HG03039 (cell line): ENCODE data around the gene LRP2.
"Not testable (repeated sequence)": the region's sequence is repeated elsewhere in the genome, so short reads cannot be mapped to it uniquely, and the experiment has no call there.

ENCODE experiments used
- ATAC-seq: cut with Tn5 transposase; IDR thresholded peaks from one replicate; pipeline ENCODE4 v1.9.1; 2021; ENCODE audit warnings: mild to moderate bottlenecking, moderate library complexity; ENCODE audit not compliant: unreplicated experiment

The LRP2 gene

GRCh38 chr2:169178804-169179390, 183.4 kb downstream of the LRP2 start:
- ATAC-seq: no peak

- no peak for ATAC-seq
These were observed 184.0 kb downstream of the LRP2 start for GRCh38 chr2:169178364-169178763.

- ATAC-seq: no peak
These were observed 187.2 kb downstream of the LRP2 start for GRCh38 chr2:169175112-169175511.

- no peak for ATAC-seq
These were observed 188.5 kb downstream of the LRP2 start for GRCh38 chr2:169173876-169174275.

- no peak for ATAC-seq
These were observed 189.4 kb downstream of the LRP2 start for GRCh38 chr2:169172914-169173313.

GRCh38 chr2:169172151-169172735, 190.1 kb downstream of the LRP2 start:
- ATAC-seq: no peak

- no peak for ATAC-seq
These were observed 196.5 kb downstream of the LRP2 start for GRCh38 chr2:169165791-169166190.

GRCh38 chr2:169164311-169164710, 198.0 kb downstream of the LRP2 start:
- no peak for ATAC-seq

GRCh38 chr2:169162613-169163012, 199.7 kb downstream of the LRP2 start:
- ATAC-seq: no peak

GRCh38 chr2:169160926-169161481, 201.3 kb downstream of the LRP2 start:
- no peak for ATAC-seq

- no peak for ATAC-seq
These were observed 202.6 kb downstream of the LRP2 start for GRCh38 chr2:169159686-169160085.

- no peak for ATAC-seq
These were observed 203.5 kb downstream of the LRP2 start for GRCh38 chr2:169158874-169159273.

GRCh38 chr2:169146220-169146619, 216.1 kb downstream of the LRP2 start:
- ATAC-seq: no peak

GRCh38 chr2:169143998-169144397, 218.3 kb downstream of the LRP2 start:
- ATAC-seq: peak; percentile 42

- ATAC-seq: no peak
These were observed 220.5 kb downstream of the LRP2 start for GRCh38 chr2:169141713-169142352.

- ATAC-seq: no peak
These were observed 222.2 kb downstream of the LRP2 start for GRCh38 chr2:169139993-169140767.

- ATAC-seq: no peak
These were observed 223.2 kb downstream of the LRP2 start for GRCh38 chr2:169139145-169139544.

GRCh38 chr2:169137924-169138323, 224.4 kb downstream of the LRP2 start:
- ATAC-seq: no peak

GRCh38 chr2:169136885-169137534, 225.3 kb downstream of the LRP2 start:
- no peak for ATAC-seq

GRCh38 chr2:169136428-169136827, 225.9 kb downstream of the LRP2 start:
- ATAC-seq: not testable (repeated sequence)

GRCh38 chr2:169134272-169134671, 228.1 kb downstream of the LRP2 start:
- ATAC-seq: not testable (repeated sequence)
